ENCODE measurements around the gene C2CD3. TPM values are rescaled to one million over a fixed set of nuclear protein-coding genes. Genes with fewer than 3 reads are reported as not detected.
"Not testable (repeated sequence)": the region's sequence is repeated elsewhere in the genome, so short reads cannot be mapped to it uniquely, and the experiment has no call there.

The C2CD3 gene
- total RNA-seq, 1 donor from 2014 or later, result 27.6 TPM

- no peak for DNase-seq (ENCODE audit: low read depth)
Observed at GRCh38 chr11:74159642-74160041, 11.2 kb downstream of the C2CD3 start.

- DNase-seq (ENCODE audit: low read depth), result no peak
Observed at GRCh38 chr11:74157169-74157568, 13.6 kb downstream of the C2CD3 start.

- DNase-seq (ENCODE audit: low read depth), result peak; percentile 21
Observed at GRCh38 chr11:74154620-74155281, 16.1 kb downstream of the C2CD3 start.

- no peak for DNase-seq (ENCODE audit: low read depth)
Observed at GRCh38 chr11:74153224-74153623, 17.6 kb downstream of the C2CD3 start.

- peak; percentile 93 for DNase-seq (ENCODE audit: low read depth)
Observed at GRCh38 chr11:74147199-74147929, 23.4 kb downstream of the C2CD3 start.

DNA sequence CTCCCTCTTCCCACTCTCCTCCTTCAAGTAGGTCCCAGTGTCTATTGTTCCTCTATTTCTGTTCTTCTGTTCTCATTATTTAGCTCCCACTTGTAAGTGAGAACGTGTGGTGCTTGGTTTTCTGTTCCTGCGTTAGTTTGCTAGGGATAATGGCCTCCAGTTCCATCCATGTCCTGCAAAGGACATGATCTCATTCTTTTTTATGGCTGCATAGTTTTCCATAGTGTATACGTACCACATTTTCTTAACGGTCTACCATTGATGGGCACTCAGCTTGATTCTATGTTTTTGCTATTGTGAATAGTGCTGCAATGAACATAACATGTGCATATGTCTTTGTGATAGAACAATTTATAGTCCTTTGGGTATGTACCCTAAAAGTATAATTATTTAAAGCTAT lies 26.2 kb downstream of the C2CD3 start:
- no peak for DNase-seq (ENCODE audit: low read depth)

GRCh38 chr11:74142624-74143023 lies 28.2 kb downstream of the C2CD3 start:
- peak; percentile 39 for DNase-seq (ENCODE audit: low read depth)

DNA sequence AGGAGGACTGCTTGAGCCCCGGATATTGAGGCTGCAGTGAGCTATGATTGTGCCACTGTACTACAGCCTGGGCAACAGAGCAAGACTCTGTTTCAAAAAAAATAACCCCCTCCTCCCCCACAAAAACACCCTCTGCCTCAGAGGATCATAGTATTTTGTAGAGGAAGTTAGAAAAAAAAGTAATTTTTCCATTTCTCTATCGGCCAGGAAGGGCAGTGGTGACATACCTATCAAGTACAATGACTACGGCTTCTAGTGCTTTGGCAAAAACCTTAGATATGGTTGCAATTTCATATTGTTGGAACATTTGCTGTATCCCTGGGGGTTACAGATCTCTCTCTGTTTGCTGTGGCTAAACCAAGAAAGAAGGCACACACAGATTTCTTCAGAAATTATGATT lies 28.9 kb downstream of the C2CD3 start:
- no peak for DNase-seq (ENCODE audit: low read depth)

- peak; percentile 81 for DNase-seq (ENCODE audit: low read depth)
Observed at GRCh38 chr11:74141241-74141695, 29.5 kb downstream of the C2CD3 start.

DNA sequence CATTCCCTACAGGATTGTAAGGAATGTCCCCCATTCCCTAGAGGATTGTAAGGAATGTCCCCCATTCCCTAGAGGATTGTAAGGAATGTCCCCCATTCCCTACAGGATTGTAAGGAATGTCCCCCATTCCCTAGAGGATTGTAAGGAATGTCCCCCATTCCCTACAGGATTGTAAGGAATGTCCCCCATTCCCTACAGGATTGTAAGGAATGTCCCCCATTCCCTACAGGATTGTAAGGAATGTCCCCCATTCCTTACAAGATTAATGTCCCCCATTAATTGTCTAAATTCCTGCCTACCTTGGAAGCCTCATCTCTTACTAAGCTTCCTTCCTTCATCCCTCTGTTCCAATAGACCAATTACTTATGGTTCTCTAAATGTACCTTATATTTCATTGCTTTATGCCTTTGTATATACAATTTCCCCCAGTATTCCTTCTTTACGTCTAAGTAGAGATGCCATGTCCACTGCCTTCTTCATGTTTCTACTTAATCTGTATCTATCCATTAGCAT lies 30.8 kb downstream of the C2CD3 start:
- peak; percentile 38 for DNase-seq (ENCODE audit: low read depth)

DNA sequence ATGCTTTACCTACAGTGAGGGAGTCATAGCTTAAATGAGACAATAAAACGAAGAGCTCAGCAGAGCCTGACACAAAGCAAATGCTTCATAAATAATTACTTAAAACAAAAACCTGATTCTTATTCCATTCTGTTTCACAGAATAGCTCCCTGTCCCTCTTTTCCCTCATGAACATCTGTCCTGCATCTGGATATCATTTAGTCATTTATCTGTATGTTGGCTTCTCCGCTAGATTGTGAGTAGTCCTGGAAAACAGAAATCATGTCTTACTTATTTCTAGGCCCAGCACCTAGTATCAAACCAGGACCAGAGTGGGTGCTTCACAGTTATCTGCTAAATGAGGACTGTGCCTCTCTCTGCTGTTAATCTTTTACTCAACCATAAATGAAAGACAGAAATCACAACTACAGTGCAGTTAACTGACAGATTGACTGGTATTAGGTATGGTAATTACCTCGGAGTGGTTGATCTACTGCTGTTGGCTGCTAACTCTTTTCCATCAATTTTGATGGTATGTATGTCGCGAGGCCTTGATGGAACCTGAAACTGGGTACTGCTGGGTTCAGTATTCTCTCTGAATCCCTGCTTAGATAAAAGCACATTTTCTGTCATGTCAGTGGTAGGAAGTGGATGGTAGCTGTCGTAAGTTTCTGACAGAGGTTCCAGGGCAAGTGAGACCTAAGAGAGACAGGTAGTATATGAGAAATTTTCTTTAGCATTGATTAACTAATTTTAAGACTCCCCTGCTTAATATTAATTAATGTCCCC lies 31.5 kb downstream of the C2CD3 start:
- DNase-seq (ENCODE audit: low read depth), result peak; percentile 22

GRCh38 chr11:74138572-74138971 lies 32.2 kb downstream of the C2CD3 start:
- DNase-seq (ENCODE audit: low read depth), result peak; percentile 99

DNA sequence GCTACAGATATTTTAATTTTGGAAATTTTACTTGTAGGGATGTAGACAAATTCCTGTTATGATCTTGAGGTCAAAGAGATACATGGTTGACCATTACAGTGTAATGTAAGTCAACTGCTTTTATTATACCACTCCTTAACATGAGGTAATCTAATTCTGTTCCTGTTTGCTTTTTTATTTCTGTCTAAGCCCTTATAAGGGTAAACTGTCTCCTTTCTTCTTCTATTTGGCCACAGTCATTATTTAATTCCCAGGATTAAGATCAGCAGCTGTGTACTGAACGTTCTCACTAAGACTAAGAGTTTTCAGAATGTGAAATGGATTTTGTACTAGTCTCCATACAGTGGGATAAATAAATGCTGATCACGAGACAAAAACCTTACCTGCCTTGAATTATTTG lies 32.8 kb downstream of the C2CD3 start:
- DNase-seq (ENCODE audit: low read depth), result peak; percentile 22

DNA sequence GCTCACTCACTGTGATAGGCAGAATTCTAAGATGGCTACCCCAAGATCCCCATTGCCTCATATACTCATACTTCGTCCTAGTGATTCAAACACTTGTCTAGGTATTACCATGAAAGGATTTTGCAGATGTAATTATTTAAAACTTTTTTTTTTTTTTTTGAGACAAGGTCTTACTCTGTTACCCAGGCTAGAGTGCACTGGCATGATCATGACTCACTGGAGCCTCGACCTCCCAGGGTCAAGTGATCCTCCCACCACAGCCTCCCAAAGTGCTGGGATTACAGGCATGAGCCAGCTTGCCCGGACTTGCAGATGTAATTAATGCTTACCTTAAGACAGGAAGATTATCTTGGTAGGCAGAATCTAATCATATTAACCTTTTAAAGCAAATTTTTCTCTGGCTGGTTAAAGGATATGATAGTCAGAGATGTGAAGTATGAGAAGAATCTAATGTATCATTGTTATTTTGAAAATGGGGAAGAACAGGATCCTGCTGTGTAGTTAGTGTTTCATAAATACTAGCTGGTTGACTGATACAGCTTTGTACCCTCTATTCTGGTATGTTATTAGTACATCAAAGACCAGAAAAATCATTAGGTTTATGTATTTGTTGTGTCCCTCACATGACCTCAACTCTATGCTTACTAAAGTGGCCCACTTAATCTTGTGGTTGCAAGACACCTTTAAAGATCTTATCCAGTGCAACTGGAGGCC lies 35.5 kb downstream of the C2CD3 start:
- DNase-seq (ENCODE audit: low read depth), result peak; percentile 57

GRCh38 chr11:74134661-74135060 lies 36.1 kb downstream of the C2CD3 start:
- DNase-seq (ENCODE audit: low read depth), result no peak

DNA sequence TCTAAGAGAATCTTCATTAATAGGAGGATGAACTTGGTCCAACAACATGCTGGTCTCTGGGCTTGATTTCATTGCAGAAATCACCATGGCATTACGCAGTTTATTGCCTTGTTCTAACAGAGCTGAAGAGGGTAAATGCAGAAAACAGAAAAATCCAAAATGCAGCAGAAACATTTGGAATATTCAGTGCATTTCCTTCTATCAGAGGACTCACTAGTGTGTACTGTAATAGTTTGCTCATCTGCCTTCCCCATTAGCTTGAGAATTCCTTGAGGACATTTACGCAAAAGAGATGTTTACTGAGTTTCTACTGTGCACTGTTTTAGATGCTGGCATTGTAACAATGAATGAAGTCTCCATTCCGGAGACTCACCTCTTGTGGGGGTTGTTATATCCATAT lies 37.4 kb downstream of the C2CD3 start:
- DNase-seq (ENCODE audit: low read depth), result no peak

- DNase-seq (ENCODE audit: low read depth), result no peak
Observed at GRCh38 chr11:74132833-74133232, 38.0 kb downstream of the C2CD3 start.

DNA sequence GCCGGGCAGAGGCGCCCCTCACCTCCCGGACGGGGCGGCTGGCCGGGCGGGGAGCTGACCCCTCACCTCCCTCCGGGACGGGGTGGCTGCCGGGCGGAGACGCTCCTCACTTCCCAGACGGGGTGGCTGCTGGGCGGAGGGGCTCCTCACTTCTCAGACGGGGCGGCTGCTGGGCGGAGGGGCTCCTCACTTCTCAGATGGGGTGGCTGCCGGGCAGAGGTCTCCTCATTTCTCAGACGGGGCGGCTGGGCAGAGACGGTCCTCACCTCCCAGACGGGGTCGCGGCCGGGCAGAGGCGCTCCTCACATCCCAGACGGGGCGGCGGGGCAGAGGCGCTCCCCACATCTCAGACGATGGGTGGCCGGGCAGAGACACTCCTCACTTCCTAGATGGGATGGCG lies 41.7 kb downstream of the C2CD3 start:
- DNase-seq (ENCODE audit: low read depth), result not testable (repeated sequence)

- peak; percentile 22 for DNase-seq (ENCODE audit: low read depth)
Observed at GRCh38 chr11:74123008-74123448, 47.8 kb downstream of the C2CD3 start.

GRCh38 chr11:74121804-74122203 lies 49.0 kb downstream of the C2CD3 start:
- DNase-seq (ENCODE audit: low read depth), result no peak

GRCh38 chr11:74120260-74121035 lies 50.4 kb downstream of the C2CD3 start:
- DNase-seq (ENCODE audit: low read depth), result not testable (repeated sequence)
